GM12878 (cell line): Measurements from ENCODE around the gene PPP1R12B. TPM values are rescaled to one million over a fixed set of nuclear protein-coding genes. Genes with fewer than 3 reads are reported as not detected.
"Not testable (repeated sequence)": the region's sequence is repeated elsewhere in the genome, so short reads cannot be mapped to it uniquely, and the experiment has no call there.

ENCODE experiments used
- ATAC-seq: fragments of 200-7000 bp; cut with Tn5 transposase; 3 replicates; pipeline ENCODE4 v1.9.1; 2020; ENCODE audit warnings: mild to moderate bottlenecking, moderate library complexity
- BruUV-seq: library from RNA; stranded (reverse); fragments of 400-500 nt; replicated peaks from 2 replicates; lab custom pipeline; 2021; lab: Mats Ljungman, UMichigan
- CTCF ChIA-PET: fragments of 300-600 bp; sonication (Branson Sonifier 250); formaldehyde crosslinking; extraction: SDS; loops from one replicate; lab custom pipeline; 2021; ENCODE audit warnings: inconsistent platforms; lab: Yijun Ruan, JAX
- POLR2A ChIA-PET: fragments of 350-600 bp; formaldehyde crosslinking; extraction: SDS; loops from one replicate; lab custom pipeline; 2021; ENCODE audit warnings: inconsistent platforms; lab: Charles Lee
- RAD21 ChIA-PET: fragments of 300-600 bp; sonication (Branson Sonifier 250); formaldehyde crosslinking; loops from one replicate; lab custom pipeline; 2023; ENCODE audit warnings: antibody characterized with exemption; ENCODE audit not compliant: unreplicated experiment; lab: Charles Lee
- SMC1A ChIA-PET: fragments of 300-600 bp; sonication (Branson Sonifier 250); formaldehyde crosslinking; loops from one replicate; lab custom pipeline; 2023; ENCODE audit not compliant: unreplicated experiment, uncharacterized antibody; lab: Charles Lee
- DNase-seq: peaks from one replicate; pipeline ENCODE4 v3.0.0-alpha.2; 2011; ENCODE audit warnings: low read depth, low spot score
- FAIRE-seq: peaks from 3 replicates; lab custom pipeline; 2011; peaks lifted over from hg19 to GRCh38; lab: Jason Lieb, UNC
- H2AFZ ChIP-seq: 2 replicates; pipeline ENCODE4 v1.6.0; 2011; ENCODE audit warnings: low read depth, low read length, control low read depth; ENCODE audit not compliant: control insufficient read depth
- H3K27ac ChIP-seq: 2 replicates; pipeline ENCODE4 v1.5.1; 2011; ENCODE audit warnings: control low read depth; ENCODE audit not compliant: control insufficient read depth, insufficient read depth
- H3K27me3 ChIP-seq, 2 experiments: replicated peaks in 1 of 2; 2 replicates each; pipeline versions ENCODE4 v1.6.0 to v1.6.1; 2011; ENCODE audit warnings: low read length in 1 of 2; ENCODE audit not compliant: control insufficient read depth in 2 of 2, insufficient read depth in 2 of 2
- H3K36me3 ChIP-seq, 2 experiments: 2 replicates each; pipeline ENCODE4 v1.5.1; 2011; ENCODE audit warnings: low read length in 1 of 2; ENCODE audit not compliant: control insufficient read depth in 2 of 2, insufficient read depth in 2 of 2
- H3K4me1 ChIP-seq: 2 replicates; pipeline ENCODE4 v1.6.1; 2011; ENCODE audit warnings: mild to moderate bottlenecking, low read length, moderate library complexity, mixed read lengths; ENCODE audit not compliant: control insufficient read depth, insufficient read depth
- H3K4me2 ChIP-seq: 2 replicates; pipeline ENCODE4 v1.6.0; 2011; ENCODE audit warnings: control low read depth; ENCODE audit not compliant: control insufficient read depth, insufficient read depth
- H3K4me3 ChIP-seq: fragments of 200-600 bp; sonication (generic); 2 replicates; pipeline ENCODE4 v1.5.1; 2016
- H3K79me2 ChIP-seq: 2 replicates; pipeline ENCODE4 v1.6.0; 2011; ENCODE audit warnings: low read length; ENCODE audit not compliant: control insufficient read depth, insufficient read depth
- H3K9ac ChIP-seq: 2 replicates; pipeline ENCODE4 v1.8.0; 2011; ENCODE audit warnings: low read length, control low read depth, mixed read lengths; ENCODE audit not compliant: control insufficient read depth, insufficient read depth
- H3K9me3 ChIP-seq: replicated peaks from 3 replicates; pipeline ENCODE4 v1.5.1; 2011; ENCODE audit warnings: mild to moderate bottlenecking, low read length; ENCODE audit not compliant: control insufficient read depth, insufficient read depth
- H4K20me1 ChIP-seq: 2 replicates; pipeline ENCODE4 v1.6.0; 2011; ENCODE audit not compliant: control insufficient read depth, insufficient read depth
- BHLHE40 ChIP-seq, 2 experiments: fragments of 450-650 bp in 1 of 2; IDR thresholded peaks; 2 replicates each; pipeline ENCODE4 v1.6.1; 2011 to 2017; ENCODE audit warnings: low read depth in 2 of 2, borderline replicate concordance in 1 of 2, improper control_type of control experiment in 1 of 2, low read length in 1 of 2, mild to moderate bottlenecking in 1 of 2
- CBFB ChIP-seq: IDR thresholded peaks from 2 replicates; pipeline ENCODE4 v1.6.1; 2016; ENCODE audit warnings: antibody characterized with exemption, low read depth
- EED ChIP-seq: sonication (generic); IDR thresholded peaks from 2 replicates; pipeline ENCODE4 v1.6.1; 2016; ENCODE audit warnings: antibody characterized with exemption, low read depth
- IKZF1 ChIP-seq: fragments of 450-650 bp; conservative IDR thresholded peaks from 2 replicates; pipeline ENCODE4 v1.6.1; 2017; ENCODE audit warnings: antibody characterized with exemption, mild to moderate bottlenecking
- IKZF2 ChIP-seq, 2 experiments: fragments of 450-650 bp; IDR thresholded peaks; 2 replicates each; pipeline ENCODE4 v1.6.1; 2017; ENCODE audit warnings: mild to moderate bottlenecking in 2 of 2, moderate library complexity in 2 of 2
- JUNB ChIP-seq: IDR thresholded peaks from 2 replicates; pipeline ENCODE4 v1.6.1; 2016; ENCODE audit warnings: antibody characterized with exemption, mild to moderate bottlenecking
- MEF2B ChIP-seq: fragments of 450-650 bp; IDR thresholded peaks from 2 replicates; pipeline ENCODE4 v1.6.1; 2018; ENCODE audit warnings: mild to moderate bottlenecking, moderate library complexity; ENCODE audit not compliant: partially characterized antibody, poor library complexity, severe bottlenecking
- MTA2 ChIP-seq: fragments of 450-650 bp; IDR thresholded peaks from 2 replicates; pipeline ENCODE4 v1.6.1; 2016; ENCODE audit warnings: low read depth, mild to moderate bottlenecking, moderate library complexity
- NBN ChIP-seq: fragments of 450-650 bp; IDR thresholded peaks from 2 replicates; pipeline ENCODE4 v1.6.1; 2016
- NFIC ChIP-seq: IDR thresholded peaks from 2 replicates; pipeline ENCODE4 v1.6.1; 2012; ENCODE audit warnings: low read depth, mild to moderate bottlenecking, inconsistent platforms, low read length, moderate library complexity
- NR2F1 ChIP-seq: fragments of 450-650 bp; conservative IDR thresholded peaks from 2 replicates; pipeline ENCODE4 v1.6.1; 2017; ENCODE audit warnings: mild to moderate bottlenecking
- PAX5 ChIP-seq: IDR thresholded peaks from 2 replicates; pipeline ENCODE4 v1.6.1; 2011; ENCODE audit warnings: low read depth, low read length, borderline replicate concordance
- RUNX3 ChIP-seq: IDR thresholded peaks from 2 replicates; pipeline ENCODE4 v1.6.1; 2012; ENCODE audit warnings: low read length, inconsistent platforms
- WGBS: methylation state at CpG from one replicate; pipeline ENCODE4 v1.1.6; 2016; ENCODE audit warnings: low lambda C conversion rate; ENCODE audit not compliant: insufficient replicate concordance, insufficient coverage; ENCODE audit errors: missing lambda C conversion rate; 5-methylcytosine and 5-hydroxymethylcytosine counted together
- in situ Hi-C: fragments of 300-500 bp; cut with MboI; formaldehyde crosslinking; loops from 9 replicates; pipeline ENCODE4 v1.14.3; 2018; ENCODE audit warnings: mixed read lengths
- intact Hi-C: fragments of 100-400 bp; cut with micrococcal nuclease; formaldehyde crosslinking; loops from one replicate; pipeline ENCODE4 v1.14.2; 2022; ENCODE audit not compliant: unreplicated experiment
- polyA plus RNA-seq, 11 experiments: library from polyadenylated mRNA; depleted of rRNA in 4 of 11; unstranded in 6 of 11; stranded (reverse) in 5 of 11; fragments of >200 nt; fragmentation: Nextera tagmentation in 4 of 11; fragmentation: Illumina TruSeq in 1 of 11; extraction: Ambion mirVana in 4 of 11; extraction: Trizol in 1 of 11; gene quantifications; 1 replicate in 1 of 11; 2 replicates in 10 of 11; pipeline versions ENCODE4 v1.2.1 to v1.2.3, GENCODE V29; 2011 to 2016; ENCODE audit warnings: inconsistent platforms in 2 of 11, missing spikeins in 2 of 11, low read depth in 1 of 11
- total RNA-seq, 4 experiments: library from RNA; depleted of rRNA in 3 of 4; stranded (reverse); fragments of >200 nt in 3 of 4; fragmentation: Illumina TruSeq in 1 of 4; extraction: Trizol in 1 of 4; gene quantifications; 2 replicates each; pipeline versions ENCODE4 v1.2.1 to v1.2.3, GENCODE V29; 2013 to 2021
- TF ChIP-seq, protein P1 (sequence below): IDR thresholded peaks from 2 replicates; pipeline ENCODE4 v1.6.1; 2012; ENCODE audit warnings: low read length, inconsistent platforms

The PPP1R12B gene
- total and polyA plus RNA-seq, 10 of the 15 experiments (the other 5 are each of a cell fraction or from before 2014, with no cell fraction given): 0.29 to 9.4 (median 4.7) TPM

- POLR2A ChIA-PET: interaction anchor here (1.0 to 1.3 kb wide), 2 partner anchors 15 to 19 kb away, joined by 3 to 6 read pairs; no protein-coding TSS in a partner anchor
- BruUV-seq, H3K79me2 ChIP-seq, H3K27me3 ChIP-seq, H3K27ac ChIP-seq, H3K9me3 ChIP-seq, H4K20me1 ChIP-seq, H3K4me1 ChIP-seq, H3K36me3 ChIP-seq, in situ Hi-C loops, DNase-seq, H3K9ac ChIP-seq, H3K4me3 ChIP-seq, H2AFZ ChIP-seq: not testable (repeated sequence)
- TF ChIP-seq BHLHE40 (IDR thresholded peaks at IDR 0.05; ENCODE audit: borderline replicate concordance in 1 of 2, low read depth in 2 of 2, low read length in 1 of 2): peak in 1 of 2 experiments; percentile 55; a peak in 2 of 4 replicates
- peak overlapping the region; percentile 1 for H3K4me2 ChIP-seq
- CTCF ChIA-PET: interaction anchor here (1.4 to 1.9 kb wide), 2 partner anchors 25 to 40 kb away, joined by 5 to 14 read pairs; no protein-coding TSS in a partner anchor
- RAD21 ChIA-PET: interaction anchor here (1.9 to 2.4 kb wide), 2 partner anchors 16 to 20 kb away, joined by 5 to 8 read pairs; no protein-coding TSS in a partner anchor
- SMC1A ChIA-PET: interaction anchor here (0.7 to 1.6 kb wide), 8 partner anchors 8 to 174 kb away, joined by 3 to 7 read pairs (median 4); no protein-coding TSS in a partner anchor
- intact Hi-C loops: loop anchor here (2.0 kb wide), 1 partner anchor 18 kb away; no protein-coding TSS in a partner anchor
- 14% methylated on average over 3 of the region's 3 CpGs for WGBS
- peak; percentile 13 for FAIRE-seq
- ATAC-seq: peak; percentile 67
Observed at GRCh38 chr1:202546377-202546776, 197.9 kb downstream of the PPP1R12B start.

- H2AFZ ChIP-seq: not testable (repeated sequence)
- peak; percentile 91 for ATAC-seq
- TF ChIP-seq IKZF1 (peak; percentile 61), NBN (0 out of 2 replicates have a peak, but pooled peaks have one; percentile 5), MEF2B (peak; percentile 15), EED (peak; percentile 41; the same call in 1 of the 2 replicates), NR2F1 (0 out of 2 replicates have a peak, but pooled peaks have one; percentile 42), NFIC (peak; percentile 57), BHLHE40 (IDR thresholded peaks at IDR 0.05; ENCODE audit: borderline replicate concordance in 1 of 2, low read depth in 2 of 2, low read length in 1 of 2) (peak in 1 of 2 experiments; percentile 34; a peak in 2 of 4 replicates), CBFB (peak; percentile 19; the same call in 1 of the 2 replicates), JUNB (peak; percentile 14; the same call in 1 of the 2 replicates), MTA2 (peak; percentile 72), IKZF2 (IDR thresholded peaks at IDR 0.05) (peak; percentile 80 to 86), PAX5 (0 out of 2 replicates have a peak, but pooled peaks have one; percentile 23), RUNX3 (peak; percentile 72)
- TF ChIP-seq, protein P1, sequence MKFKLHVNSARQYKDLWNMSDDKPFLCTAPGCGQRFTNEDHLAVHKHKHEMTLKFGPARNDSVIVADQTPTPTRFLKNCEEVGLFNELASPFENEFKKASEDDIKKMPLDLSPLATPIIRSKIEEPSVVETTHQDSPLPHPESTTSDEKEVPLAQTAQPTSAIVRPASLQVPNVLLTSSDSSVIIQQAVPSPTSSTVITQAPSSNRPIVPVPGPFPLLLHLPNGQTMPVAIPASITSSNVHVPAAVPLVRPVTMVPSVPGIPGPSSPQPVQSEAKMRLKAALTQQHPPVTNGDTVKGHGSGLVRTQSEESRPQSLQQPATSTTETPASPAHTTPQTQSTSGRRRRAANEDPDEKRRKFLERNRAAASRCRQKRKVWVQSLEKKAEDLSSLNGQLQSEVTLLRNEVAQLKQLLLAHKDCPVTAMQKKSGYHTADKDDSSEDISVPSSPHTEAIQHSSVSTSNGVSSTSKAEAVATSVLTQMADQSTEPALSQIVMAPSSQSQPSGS: peak; percentile 34; the same call in 1 of the 2 replicates
Observed at GRCh38 chr1:202546796-202547195, 198.3 kb downstream of the PPP1R12B start.

More at GRCh38 chr1:202546796-202547195, 198.3 kb downstream of the PPP1R12B start:
- H3K4me2 ChIP-seq: peak overlapping the region; percentile 1
- SMC1A ChIA-PET: interaction anchor here (0.7 to 1.6 kb wide), 8 partner anchors 11 to 173 kb away, joined by 3 to 14 read pairs (median 5); no protein-coding TSS in a partner anchor
- H3K9ac ChIP-seq, DNase-seq, H3K36me3 ChIP-seq, H3K4me1 ChIP-seq, H4K20me1 ChIP-seq, H3K79me2 ChIP-seq, H3K9me3 ChIP-seq, H3K4me3 ChIP-seq, H3K27ac ChIP-seq, H3K27me3 ChIP-seq, BruUV-seq, in situ Hi-C loops: not testable (repeated sequence)
- CTCF ChIA-PET: interaction anchor here (0.6 to 1.9 kb wide), 5 partner anchors 15 to 39 kb away, joined by 3 to 14 read pairs (median 5); no protein-coding TSS in a partner anchor
- peak; percentile 86 for FAIRE-seq
- POLR2A ChIA-PET: interaction anchor here (0.6 to 1.3 kb wide), 3 partner anchors 9 to 18 kb away, joined by 3 to 6 read pairs (median 3); no protein-coding TSS in a partner anchor
- RAD21 ChIA-PET: interaction anchor here (0.8 to 2.4 kb wide), 3 partner anchors 15 to 19 kb away, joined by 3 to 8 read pairs (median 5); no protein-coding TSS in a partner anchor
- intact Hi-C loops: loop anchor here (2.0 kb wide), 1 partner anchor 18 kb away; no protein-coding TSS in a partner anchor
- 2% methylated on average over 3 of the region's 3 CpGs for WGBS
